Measurements from ENCODE around the gene PIGT. TPM values are rescaled to one million over a fixed set of nuclear protein-coding genes. Genes with fewer than 3 reads are reported as not detected.
A peak's percentile ranks its signal among the peaks of the same experiment; 100 is the strongest.

The PIGT gene
- total RNA-seq, 1 donor from 2014 or later, result 81.0 TPM

DNA sequence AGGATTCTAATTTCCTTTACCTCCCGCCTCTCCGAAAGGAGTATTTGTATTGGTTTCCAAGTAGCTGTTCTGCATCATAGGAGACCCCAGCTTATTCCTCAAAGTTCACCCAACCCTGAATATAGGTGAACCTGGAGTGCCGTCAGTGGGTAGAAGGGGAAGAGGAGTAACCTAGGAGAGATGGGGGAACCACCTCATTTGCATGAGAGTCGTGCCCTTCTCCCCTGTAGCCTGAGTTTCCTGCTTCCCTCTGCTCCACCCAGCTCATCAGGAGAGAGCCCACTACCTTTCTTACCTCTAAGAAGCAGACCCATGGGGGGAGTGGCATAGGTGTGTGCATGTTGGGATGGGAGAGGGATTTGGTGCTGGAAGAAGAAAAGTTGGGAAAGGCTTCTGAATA lies 36.3 kb downstream of the PIGT start:
- intact Hi-C loops (cut with DNase I), result no loop called here
- H3K27me3 ChIP-seq, result no peaks in the 10 kb centered on the region
- H3K4me3 ChIP-seq, result no peak overlapping the region
- DNase-seq (ENCODE audit: extremely low spot score in 2 of 2), result no peak
- H3K9me3 ChIP-seq, result no peaks in the 10 kb centered on the region
- no peak overlapping the region for H3K27ac ChIP-seq
- TF ChIP-seq POLR2A (IDR thresholded peaks at IDR 0.05) (no peak), POLR2AphosphoS5 (IDR thresholded peaks at IDR 0.05; ENCODE audit: insufficient read depth in 1 of 2, low read depth in 1 of 2) (no peak)
- TF ChIP-seq, protein P1, sequence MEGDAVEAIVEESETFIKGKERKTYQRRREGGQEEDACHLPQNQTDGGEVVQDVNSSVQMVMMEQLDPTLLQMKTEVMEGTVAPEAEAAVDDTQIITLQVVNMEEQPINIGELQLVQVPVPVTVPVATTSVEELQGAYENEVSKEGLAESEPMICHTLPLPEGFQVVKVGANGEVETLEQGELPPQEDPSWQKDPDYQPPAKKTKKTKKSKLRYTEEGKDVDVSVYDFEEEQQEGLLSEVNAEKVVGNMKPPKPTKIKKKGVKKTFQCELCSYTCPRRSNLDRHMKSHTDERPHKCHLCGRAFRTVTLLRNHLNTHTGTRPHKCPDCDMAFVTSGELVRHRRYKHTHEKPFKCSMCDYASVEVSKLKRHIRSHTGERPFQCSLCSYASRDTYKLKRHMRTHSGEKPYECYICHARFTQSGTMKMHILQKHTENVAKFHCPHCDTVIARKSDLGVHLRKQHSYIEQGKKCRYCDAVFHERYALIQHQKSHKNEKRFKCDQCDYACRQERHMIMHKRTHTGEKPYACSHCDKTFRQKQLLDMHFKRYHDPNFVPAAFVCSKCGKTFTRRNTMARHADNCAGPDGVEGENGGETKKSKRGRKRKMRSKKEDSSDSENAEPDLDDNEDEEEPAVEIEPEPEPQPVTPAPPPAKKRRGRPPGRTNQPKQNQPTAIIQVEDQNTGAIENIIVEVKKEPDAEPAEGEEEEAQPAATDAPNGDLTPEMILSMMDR (IDR thresholded peaks at IDR 0.05), result no peak
- H3K36me3 ChIP-seq, result no peaks in the 10 kb centered on the region
- H3K4me1 ChIP-seq, result no peaks in the 10 kb centered on the region

DNA sequence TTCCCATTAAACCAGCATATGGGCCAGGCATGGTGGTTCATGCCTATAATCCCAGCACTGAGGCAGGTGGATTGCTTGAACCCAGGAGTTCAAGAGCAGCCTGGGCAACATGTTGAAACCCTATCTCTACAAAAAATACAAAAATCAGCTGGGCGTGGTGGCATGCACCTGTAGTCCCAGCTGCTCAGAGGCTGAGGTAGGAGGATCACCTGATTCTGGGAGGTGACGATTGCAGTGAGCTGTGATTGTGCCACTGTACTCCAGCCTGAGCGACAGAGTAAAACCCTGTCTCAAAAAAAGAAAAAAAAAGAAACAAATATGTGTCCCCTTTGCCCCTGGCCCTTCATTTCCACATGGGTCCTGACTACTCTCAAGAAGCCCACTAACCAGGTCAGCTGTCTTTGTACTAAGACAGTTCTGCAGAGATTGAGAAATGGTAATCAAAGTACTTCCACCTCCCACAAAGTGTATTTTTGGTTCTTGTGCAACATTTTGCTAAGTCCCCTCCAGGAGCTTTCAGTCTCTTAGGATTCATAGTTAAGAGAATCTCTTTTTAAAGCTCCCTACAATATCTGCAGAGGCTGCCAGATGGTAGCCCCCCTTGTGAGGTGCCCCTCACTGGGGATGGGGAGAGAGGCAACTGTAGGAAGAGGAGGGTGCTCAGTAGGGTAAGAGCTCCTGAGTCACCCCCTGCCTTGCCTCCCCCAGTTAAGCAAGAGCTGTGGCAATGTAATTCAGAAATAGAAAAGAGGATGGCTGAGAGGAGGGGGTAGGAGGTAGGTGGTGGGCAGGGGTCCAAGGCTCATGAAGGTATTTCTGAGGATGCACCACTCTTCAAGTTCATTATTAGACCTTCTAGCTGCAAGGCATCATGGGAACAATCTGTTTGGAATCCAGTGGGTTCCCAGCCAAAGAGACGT lies 37.1 kb downstream of the PIGT start:
- Histone ChIP-seq H3K9me3 (no peaks in the 10 kb centered on the region), H3K27me3 (no peaks in the 10 kb centered on the region), H3K4me1 (no peaks in the 10 kb centered on the region), H3K36me3 (no peaks in the 10 kb centered on the region), H3K4me3 (no peak overlapping the region), H3K27ac (no peak overlapping the region)
- intact Hi-C loops (cut with DNase I), result no loop called here
- DNase-seq (ENCODE audit: extremely low spot score in 2 of 2), result no peak
- TF ChIP-seq POLR2AphosphoS5 (IDR thresholded peaks at IDR 0.05; ENCODE audit: insufficient read depth in 1 of 2, low read depth in 1 of 2) (no peak), POLR2A (IDR thresholded peaks at IDR 0.05) (no peak)
- TF ChIP-seq, protein P1 (IDR thresholded peaks at IDR 0.05), result no peak

DNA sequence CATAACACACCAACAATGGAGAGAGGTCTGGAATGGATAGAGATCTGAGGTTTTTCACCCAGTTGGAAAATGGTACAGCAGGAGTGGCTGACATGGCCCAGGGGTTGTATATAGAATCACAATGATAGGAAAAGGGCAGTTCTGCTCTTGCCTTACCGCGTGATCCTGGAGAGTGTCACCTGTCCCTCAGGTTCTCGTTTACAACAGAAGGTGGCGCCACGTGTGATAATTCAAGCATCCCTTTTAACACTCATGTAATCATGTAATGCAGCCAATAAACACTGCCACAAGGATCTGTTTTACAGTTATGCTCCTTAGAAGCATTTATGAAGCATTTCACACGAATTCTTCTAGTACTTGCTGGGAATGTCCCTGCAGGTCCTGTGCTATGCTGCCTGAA lies 40.7 kb downstream of the PIGT start:
- DNase-seq (ENCODE audit: extremely low spot score in 2 of 2), result no peak
- no peak overlapping the region for H3K4me3 ChIP-seq
- no peak overlapping the region for H3K27ac ChIP-seq
- no peaks in the 10 kb centered on the region for H3K9me3 ChIP-seq
- H3K4me1 ChIP-seq, result no peaks in the 10 kb centered on the region
- H3K27me3 ChIP-seq, result no peaks in the 10 kb centered on the region
- H3K36me3 ChIP-seq, result no peaks in the 10 kb centered on the region
- TF ChIP-seq POLR2AphosphoS5 (IDR thresholded peaks at IDR 0.05; ENCODE audit: insufficient read depth in 1 of 2, low read depth in 1 of 2) (no peak), POLR2A (IDR thresholded peaks at IDR 0.05) (no peak)
- TF ChIP-seq, protein P1 (IDR thresholded peaks at IDR 0.05), result no peak
- intact Hi-C loops (cut with DNase I), result no loop called here

DNA sequence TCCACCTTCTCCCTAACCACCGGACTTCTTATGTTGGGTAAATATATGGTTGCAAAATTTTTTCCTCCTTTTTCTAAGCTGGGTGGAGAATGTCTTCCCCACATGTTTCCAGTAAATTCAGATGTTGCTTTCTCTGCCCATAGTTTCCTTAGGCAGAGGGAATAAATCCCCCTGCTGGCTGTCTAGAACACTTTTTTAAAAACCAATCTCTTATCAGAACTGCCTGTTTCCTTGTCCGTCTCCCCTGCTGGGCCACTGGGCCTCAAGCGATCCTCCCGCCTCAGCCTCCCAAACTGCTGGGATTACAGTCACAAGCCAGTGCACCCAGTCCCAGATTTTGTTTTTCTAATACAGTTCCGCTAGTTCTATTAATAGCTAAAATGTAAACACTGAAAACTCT lies 43.7 kb downstream of the PIGT start:
- Histone ChIP-seq H3K27ac (no peak overlapping the region), H3K27me3 (no peaks in the 10 kb centered on the region), H3K4me1 (no peaks in the 10 kb centered on the region), H3K9me3 (no peaks in the 10 kb centered on the region), H3K36me3 (no peaks in the 10 kb centered on the region), H3K4me3 (no peak overlapping the region)
- no peak for DNase-seq (ENCODE audit: extremely low spot score in 2 of 2)
- intact Hi-C loops (cut with DNase I), result no loop called here
- TF ChIP-seq POLR2A (IDR thresholded peaks at IDR 0.05) (no peak), POLR2AphosphoS5 (IDR thresholded peaks at IDR 0.05; ENCODE audit: insufficient read depth in 1 of 2, low read depth in 1 of 2) (no peak)
- TF ChIP-seq, protein P1 (IDR thresholded peaks at IDR 0.05), result no peak

DNA sequence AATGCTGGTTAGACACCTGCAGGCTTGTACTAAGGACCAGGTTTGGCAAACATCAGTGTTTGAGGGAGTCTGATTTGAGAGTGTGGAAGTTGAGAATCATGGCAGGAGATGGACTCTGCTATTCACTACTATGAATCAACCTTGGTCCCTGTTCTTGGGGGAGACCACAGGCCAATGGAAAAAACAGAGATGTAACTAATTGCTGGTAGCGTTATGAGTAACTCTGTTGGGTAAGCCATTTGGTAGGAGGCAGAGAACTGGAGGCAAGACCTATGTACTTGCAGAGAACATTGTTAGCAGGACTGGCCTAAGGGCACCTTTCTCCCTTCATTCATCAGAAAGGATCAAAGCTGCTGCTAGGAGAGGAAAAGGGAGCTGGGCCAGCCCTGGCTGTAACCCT lies 45.3 kb downstream of the PIGT start:
- Histone ChIP-seq H3K27me3 (no peaks in the 10 kb centered on the region), H3K27ac (no peak overlapping the region), H3K4me3 (no peak overlapping the region), H3K4me1 (no peaks in the 10 kb centered on the region), H3K36me3 (no peaks in the 10 kb centered on the region), H3K9me3 (no peaks in the 10 kb centered on the region)
- TF ChIP-seq, protein P1 (IDR thresholded peaks at IDR 0.05), result no peak
- TF ChIP-seq POLR2AphosphoS5 (IDR thresholded peaks at IDR 0.05; ENCODE audit: insufficient read depth in 1 of 2, low read depth in 1 of 2) (no peak), POLR2A (IDR thresholded peaks at IDR 0.05) (no peak)
- intact Hi-C loops (cut with DNase I), result no loop called here
- peak in 1 of 2 donors; percentile 18 for DNase-seq (ENCODE audit: extremely low spot score in 2 of 2)

Measured in vagina (tissue), 2 donors.